IPS DF 6.9 (cell line): ENCODE measurements around the gene ZNF609.
"Not testable (repeated sequence)": the region's sequence is repeated elsewhere in the genome, so short reads cannot be mapped to it uniquely, and the experiment has no call there.

Experiments
- DNase-seq: peaks from one replicate; pipeline ENCODE4 v3.0.0-alpha.2; 2013; ENCODE audit warnings: low read depth, low spot score
- H3K27ac ChIP-seq: one replicate; pipeline ENCODE4 v1.5.1; 2013; ENCODE audit warnings: low read length, control low read depth
- H3K27me3 ChIP-seq: 2 replicates; pipeline ENCODE4 v1.6.1; 2013; ENCODE audit warnings: mild to moderate bottlenecking, low read length; ENCODE audit not compliant: control insufficient read depth, insufficient read depth
- H3K36me3 ChIP-seq: 2 replicates; pipeline ENCODE4 v1.6.1; 2013; ENCODE audit warnings: low read length; ENCODE audit not compliant: control insufficient read depth, insufficient read depth
- H3K4me1 ChIP-seq: 2 replicates; pipeline ENCODE4 v1.6.1; 2013; ENCODE audit warnings: low read length; ENCODE audit not compliant: control insufficient read depth, insufficient read depth
- H3K4me3 ChIP-seq: 2 replicates; pipeline ENCODE4 v1.5.1; 2013; ENCODE audit warnings: mild to moderate bottlenecking, low read length
- H3K9me3 ChIP-seq: 2 replicates; pipeline ENCODE4 v1.6.1; 2013; ENCODE audit warnings: low read length, inconsistent platforms; ENCODE audit not compliant: control insufficient read depth, insufficient read depth
- WGBS: extraction: QIAGEN DNeasy Blood & Tissue Kit; methylation state at CpG from one replicate; pipeline ENCODE4 v1.1.7; 2013; ENCODE audit warnings: mixed read lengths, missing lambda C conversion rate; ENCODE audit not compliant: insufficient read length, insufficient coverage; 5-methylcytosine and 5-hydroxymethylcytosine counted together

The ZNF609 gene

GRCh38 chr15:64604319-64604718 lies 143.9 kb downstream of the ZNF609 start:
- Histone ChIP-seq H3K4me1 (no peaks in the 10 kb centered on the region), H3K27me3 (no peaks in the 10 kb centered on the region), H3K4me3 (no peak overlapping the region), H3K27ac (no peak overlapping the region), H3K9me3 (no peaks in the 10 kb centered on the region), H3K36me3 (no peaks in the 10 kb centered on the region)
- DNase-seq: no peak

DNA sequence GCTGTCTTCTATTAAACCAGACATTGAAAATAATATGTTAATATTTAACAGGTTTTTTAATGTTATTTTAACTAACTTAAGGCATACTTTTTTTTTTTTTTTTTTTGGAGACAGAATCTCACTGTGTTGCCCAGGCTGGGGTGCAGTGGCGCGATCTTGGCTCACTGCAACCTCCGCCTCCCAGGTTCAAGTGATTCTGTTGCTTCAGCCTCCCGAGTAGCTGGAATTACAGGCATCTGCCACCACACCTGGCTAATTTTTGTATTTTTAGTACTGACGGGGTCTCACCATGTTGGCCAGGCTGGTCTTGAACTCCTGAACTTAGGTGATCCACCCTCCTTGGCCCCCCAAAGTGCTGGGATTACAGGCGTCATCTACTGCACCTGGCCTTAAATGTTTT lies 147.0 kb downstream of the ZNF609 start:
- not testable (repeated sequence) for H3K27ac ChIP-seq, H3K27me3 ChIP-seq, H3K36me3 ChIP-seq, H3K9me3 ChIP-seq, DNase-seq, H3K4me1 ChIP-seq, H3K4me3 ChIP-seq
- no CpG with 5 or more reads among the region's 6 CpGs for WGBS

DNA sequence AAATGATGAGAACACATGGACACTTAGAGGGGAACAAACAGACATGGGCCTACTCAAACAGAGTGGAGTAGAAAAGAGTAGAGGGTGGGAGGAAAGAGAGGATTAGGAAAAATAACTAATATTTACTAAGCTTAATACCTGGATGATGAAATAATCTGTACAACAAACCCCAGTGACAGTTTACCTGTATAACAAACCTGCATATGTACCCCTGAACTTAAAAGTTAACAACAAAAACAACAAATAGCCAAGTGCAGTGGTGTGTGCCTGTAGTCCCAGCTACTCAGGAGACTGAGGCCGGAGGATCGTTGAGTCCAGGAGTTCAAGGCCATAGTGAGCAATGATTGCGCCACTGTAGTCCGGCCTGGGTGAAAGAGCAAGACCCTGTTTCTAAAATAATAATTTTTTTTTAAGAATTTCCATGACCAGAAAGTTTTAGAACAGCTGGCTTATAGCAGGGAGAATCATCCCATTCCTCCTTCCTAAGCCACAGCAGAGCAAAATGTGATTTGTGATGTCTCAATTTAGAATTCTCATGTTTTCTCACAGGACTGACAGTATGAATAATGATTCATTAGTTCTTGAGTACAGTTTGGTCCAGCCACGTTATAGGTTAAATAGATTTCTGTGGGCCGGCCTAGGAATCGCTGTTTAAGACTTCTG lies 150.0 kb downstream of the ZNF609 start:
- DNase-seq: no peak
- no peaks in the 10 kb centered on the region for H3K4me1 ChIP-seq
- H3K4me3 ChIP-seq: no peak overlapping the region
- no peak overlapping the region for H3K27ac ChIP-seq
- no CpG with 5 or more reads among the region's 7 CpGs for WGBS
- H3K9me3 ChIP-seq: no peaks in the 10 kb centered on the region
- H3K36me3 ChIP-seq: no peaks in the 10 kb centered on the region
- H3K27me3 ChIP-seq: no peaks in the 10 kb centered on the region

GRCh38 chr15:64611085-64611725 lies 150.8 kb downstream of the ZNF609 start:
- Histone ChIP-seq H3K4me1 (no peaks in the 10 kb centered on the region), H3K9me3 (no peaks in the 10 kb centered on the region), H3K36me3 (no peaks in the 10 kb centered on the region), H3K27ac (no peak overlapping the region), H3K4me3 (no peak overlapping the region), H3K27me3 (no peaks in the 10 kb centered on the region)
- DNase-seq: no peak

- H3K27ac ChIP-seq: no peak overlapping the region
- no peaks in the 10 kb centered on the region for H3K9me3 ChIP-seq
- H3K27me3 ChIP-seq: no peaks in the 10 kb centered on the region
- no peak for DNase-seq
- WGBS: no CpG with 5 or more reads among the region's 5 CpGs
- H3K4me1 ChIP-seq: no peaks in the 10 kb centered on the region
- no peaks in the 10 kb centered on the region for H3K36me3 ChIP-seq
- no peak overlapping the region for H3K4me3 ChIP-seq
Observed at GRCh38 chr15:64614519-64614918, 154.1 kb downstream of the ZNF609 start.

DNA sequence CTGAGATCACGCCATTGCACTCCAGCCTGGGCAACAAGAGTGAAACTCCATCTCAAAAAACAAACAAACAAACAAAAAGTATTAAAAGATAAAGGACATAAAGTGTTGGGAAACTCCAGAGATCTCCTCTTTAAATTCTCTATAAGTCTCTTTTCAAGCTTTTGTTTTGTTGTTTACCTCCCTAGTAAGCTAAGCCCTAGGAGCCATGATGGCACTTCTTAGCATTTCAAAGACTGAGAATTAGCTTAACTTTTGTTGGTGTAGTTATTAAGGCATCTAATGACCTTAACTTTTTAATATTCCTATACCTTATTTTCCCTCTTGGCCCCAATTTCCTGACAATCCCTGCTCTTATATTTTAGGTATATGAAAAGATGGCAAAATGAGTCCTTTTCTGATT lies 157.3 kb downstream of the ZNF609 start:
- WGBS: no CpG with 5 or more reads among the region's 1 CpG
- H3K36me3 ChIP-seq: no peaks in the 10 kb centered on the region; the same call in 1 of the 2 replicates
- H3K9me3 ChIP-seq: no peaks in the 10 kb centered on the region
- H3K27ac ChIP-seq: no peak overlapping the region
- H3K4me3 ChIP-seq: no peak overlapping the region
- H3K27me3 ChIP-seq: no peaks in the 10 kb centered on the region
- no peaks in the 10 kb centered on the region for H3K4me1 ChIP-seq
- DNase-seq: no peak

DNA sequence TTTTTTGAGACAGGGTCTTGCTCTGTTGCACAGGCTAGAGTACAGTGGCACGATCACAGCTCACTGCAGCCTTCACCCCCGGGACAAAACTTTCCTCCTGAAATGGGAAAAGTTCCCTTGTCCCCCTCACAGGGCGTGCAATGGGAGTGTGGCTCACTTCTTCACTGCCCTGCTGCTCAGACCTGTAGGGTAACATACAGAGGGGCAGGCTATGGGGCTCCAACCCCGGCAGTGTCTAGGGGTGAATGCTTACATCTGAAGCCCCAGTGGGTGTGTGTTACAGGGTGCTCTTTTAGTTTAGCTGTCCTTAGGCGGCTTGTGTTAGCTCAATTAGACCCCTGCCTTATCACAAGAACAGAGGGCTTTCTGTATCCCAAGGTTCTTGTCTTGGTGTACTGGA lies 157.8 kb downstream of the ZNF609 start:
- Histone ChIP-seq H3K27me3 (no peaks in the 10 kb centered on the region), H3K4me1 (no peaks in the 10 kb centered on the region), H3K36me3 (no peaks in the 10 kb centered on the region; the same call in 1 of the 2 replicates), H3K27ac (no peak overlapping the region), H3K4me3 (no peak overlapping the region), H3K9me3 (no peaks in the 10 kb centered on the region)
- WGBS: no CpG with 5 or more reads among the region's 5 CpGs
- no peak for DNase-seq

DNA sequence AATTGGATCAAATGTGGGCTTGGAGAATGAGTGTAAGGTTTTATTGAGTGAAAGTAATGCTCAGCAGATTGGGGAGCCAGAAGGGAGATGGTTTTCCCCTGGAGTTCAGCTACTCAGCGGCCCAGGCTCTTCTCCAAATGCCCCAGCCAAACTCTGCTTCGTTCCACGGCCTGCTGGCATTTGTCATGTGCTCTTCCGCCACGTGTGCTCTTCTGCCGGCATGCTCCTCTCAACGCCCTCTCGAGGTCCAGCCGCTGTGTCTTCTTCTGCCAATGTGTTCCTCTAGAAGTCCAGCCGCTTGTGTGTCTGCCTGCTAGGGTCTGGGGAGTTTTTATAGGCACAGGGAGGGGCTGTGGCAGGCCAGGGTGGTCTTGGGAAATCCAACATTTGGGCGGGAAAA lies 158.2 kb downstream of the ZNF609 start:
- H3K27me3 ChIP-seq: no peaks in the 10 kb centered on the region
- H3K4me3 ChIP-seq: no peak overlapping the region
- H3K27ac ChIP-seq: no peak overlapping the region
- H3K36me3 ChIP-seq: no peaks in the 10 kb centered on the region; the same call in 1 of the 2 replicates
- DNase-seq: no peak
- no peaks in the 10 kb centered on the region for H3K9me3 ChIP-seq
- WGBS: no CpG with 5 or more reads among the region's 11 CpGs
- H3K4me1 ChIP-seq: no peaks in the 10 kb centered on the region

DNA sequence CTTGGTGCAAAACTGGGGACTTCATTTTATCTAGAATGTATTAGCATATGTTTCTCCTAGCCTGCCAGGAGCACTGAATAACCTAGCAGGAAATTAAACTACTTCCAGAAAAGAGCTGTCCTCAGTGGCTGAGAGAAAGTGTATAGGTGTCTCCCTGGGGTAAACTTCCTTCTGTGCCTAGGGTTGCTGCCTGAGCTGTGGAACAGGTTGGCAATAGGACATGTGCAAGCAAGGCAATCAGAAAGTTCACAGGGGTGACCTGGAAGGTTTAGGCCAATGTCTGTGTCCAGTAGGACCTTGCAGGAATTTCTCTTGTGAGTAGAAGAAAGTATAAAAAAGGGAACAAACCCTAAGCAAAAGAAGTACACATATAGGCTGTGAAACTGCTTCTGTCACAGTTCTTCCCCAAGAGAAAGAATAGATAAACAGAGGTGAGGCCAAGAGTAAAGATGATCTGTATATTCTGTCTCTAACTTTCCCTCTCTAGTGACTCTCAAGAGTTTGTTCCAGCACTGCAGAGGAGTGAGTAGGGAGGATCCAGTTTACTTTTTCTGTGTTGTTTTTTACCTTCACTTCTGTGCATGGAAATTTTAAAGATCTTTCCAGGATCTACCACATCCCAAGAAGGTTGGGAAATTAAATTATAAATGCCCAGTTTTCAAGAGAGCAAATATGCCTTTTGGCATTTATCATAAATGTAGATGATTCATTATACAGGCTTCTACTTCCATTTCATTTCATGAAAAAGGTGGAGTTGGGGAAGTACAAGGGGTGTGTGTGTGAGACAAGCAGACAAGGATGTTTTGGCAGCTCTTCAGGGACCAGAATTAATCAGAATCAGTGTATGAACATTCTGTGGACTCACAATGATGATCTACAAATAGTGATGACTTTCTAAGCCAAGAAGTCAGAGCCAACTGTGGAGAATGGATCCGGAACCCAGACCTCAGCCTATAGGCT lies 159.8 kb downstream of the ZNF609 start:
- H3K27me3 ChIP-seq: no peaks in the 10 kb centered on the region
- no CpG with 5 or more reads among the region's 1 CpG for WGBS
- H3K4me3 ChIP-seq: no peak overlapping the region
- H3K27ac ChIP-seq: no peak overlapping the region
- no peak for DNase-seq
- no peaks in the 10 kb centered on the region for H3K4me1 ChIP-seq
- no peaks in the 10 kb centered on the region for H3K9me3 ChIP-seq
- no peaks in the 10 kb centered on the region; the same call in 1 of the 2 replicates for H3K36me3 ChIP-seq

GRCh38 chr15:64621056-64621455 lies 160.7 kb downstream of the ZNF609 start:
- H3K4me3 ChIP-seq: no peak overlapping the region
- WGBS: no CpG with 5 or more reads among the region's 3 CpGs
- no peak overlapping the region for H3K27ac ChIP-seq
- H3K9me3 ChIP-seq: no peaks in the 10 kb centered on the region
- H3K36me3 ChIP-seq: no peaks in the 10 kb centered on the region; the same call in 1 of the 2 replicates
- no peak for DNase-seq
- no peaks in the 10 kb centered on the region for H3K4me1 ChIP-seq
- H3K27me3 ChIP-seq: no peaks in the 10 kb centered on the region
